NCI-H128 (cell line): ENCODE data around the gene CCDC40.

Experiments used
- DNase-seq: peaks from one replicate; lab custom pipeline; 2025; ENCODE audit not compliant: unreplicated experiment; lab: John Stamatoyannopoulos, UW

Gene CCDC40

DNA sequence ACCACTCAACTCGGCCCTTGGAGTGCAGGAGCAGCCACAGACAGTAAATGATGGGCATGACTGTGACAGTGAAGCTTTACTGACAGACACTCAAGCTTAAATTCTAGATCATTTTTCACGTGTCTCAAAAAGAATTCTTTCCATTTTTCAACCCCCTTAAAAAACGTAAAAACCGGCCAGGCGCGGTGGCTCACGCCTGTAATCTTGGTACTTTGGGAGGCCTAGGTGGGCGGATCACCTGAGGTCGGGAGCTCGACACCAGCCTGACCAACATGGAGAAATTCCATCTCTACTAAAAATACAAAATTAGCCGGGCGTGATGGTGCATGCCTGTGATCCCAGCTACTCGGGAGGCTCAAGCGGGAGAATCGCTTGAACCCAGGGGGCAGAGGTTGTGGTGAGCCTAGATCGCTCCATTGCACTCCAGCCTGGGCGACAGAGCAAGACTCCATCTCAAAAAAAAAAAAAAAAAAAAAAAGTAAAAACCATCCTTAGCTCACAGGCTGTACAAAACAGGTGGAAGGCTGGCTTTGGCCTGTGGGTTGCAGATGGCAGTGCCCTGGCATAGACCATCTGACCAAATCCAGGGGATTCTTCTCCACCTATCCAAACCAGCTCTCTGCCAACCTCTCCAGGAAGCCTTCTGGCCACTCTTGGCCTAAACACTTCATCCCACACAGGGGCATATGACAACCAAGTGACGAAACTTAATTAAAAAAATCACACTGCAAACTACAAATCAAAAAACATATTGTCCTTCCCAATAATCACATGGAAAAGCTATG lies 19.0 kb upstream of the CCDC40 start:
- no peak for DNase-seq

DNA sequence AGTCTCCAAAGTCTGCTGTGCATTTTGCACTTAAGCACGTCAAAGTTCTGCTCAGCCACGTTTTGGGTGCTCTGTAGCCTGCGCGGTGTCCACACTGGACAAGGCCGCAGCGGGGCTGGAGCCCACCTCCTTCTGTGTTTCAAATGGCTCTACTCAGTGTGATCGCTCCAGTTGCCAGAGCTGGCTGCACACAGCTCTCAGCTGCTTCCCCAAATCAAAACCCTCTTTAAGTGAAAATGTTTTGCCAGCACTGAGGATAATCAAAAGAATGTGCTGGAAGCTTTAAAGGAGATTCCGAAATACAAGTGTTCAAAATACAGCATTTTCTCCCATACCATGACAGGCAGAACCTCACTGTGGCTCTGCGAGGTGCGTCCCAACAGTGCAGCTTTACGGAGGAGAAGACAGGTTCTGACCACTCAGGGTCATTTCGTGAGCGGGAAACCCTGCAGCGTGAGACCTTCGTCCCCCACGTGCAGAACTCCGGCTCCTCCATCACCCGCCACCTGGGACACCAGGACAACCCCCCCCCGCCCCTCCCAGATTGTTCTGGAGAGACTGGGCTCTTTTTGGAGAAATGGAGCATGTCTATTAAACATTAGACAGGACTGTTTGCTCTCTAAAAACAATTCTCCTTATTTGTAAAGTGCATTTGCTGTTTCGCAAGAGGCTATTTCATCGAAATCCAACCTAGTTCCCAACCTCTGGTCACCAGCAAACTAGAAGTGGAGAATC lies 17.4 kb upstream of the CCDC40 start:
- DNase-seq, result no peak

DNA sequence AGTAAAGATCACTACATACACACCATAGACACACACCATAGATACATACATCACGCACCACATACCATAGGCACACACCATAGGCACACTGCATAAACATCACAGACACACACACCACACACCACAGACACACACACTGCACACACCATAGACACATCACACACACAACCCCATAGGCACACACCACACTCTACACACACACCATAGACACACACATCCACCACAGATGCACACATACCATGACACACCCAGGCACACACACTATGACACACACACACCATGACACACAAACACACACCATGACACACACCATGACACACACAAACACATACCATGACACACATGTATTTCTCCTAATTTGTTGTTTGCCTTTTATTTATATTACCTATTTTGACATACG lies 14.8 kb upstream of the CCDC40 start:
- no peak for DNase-seq

DNA sequence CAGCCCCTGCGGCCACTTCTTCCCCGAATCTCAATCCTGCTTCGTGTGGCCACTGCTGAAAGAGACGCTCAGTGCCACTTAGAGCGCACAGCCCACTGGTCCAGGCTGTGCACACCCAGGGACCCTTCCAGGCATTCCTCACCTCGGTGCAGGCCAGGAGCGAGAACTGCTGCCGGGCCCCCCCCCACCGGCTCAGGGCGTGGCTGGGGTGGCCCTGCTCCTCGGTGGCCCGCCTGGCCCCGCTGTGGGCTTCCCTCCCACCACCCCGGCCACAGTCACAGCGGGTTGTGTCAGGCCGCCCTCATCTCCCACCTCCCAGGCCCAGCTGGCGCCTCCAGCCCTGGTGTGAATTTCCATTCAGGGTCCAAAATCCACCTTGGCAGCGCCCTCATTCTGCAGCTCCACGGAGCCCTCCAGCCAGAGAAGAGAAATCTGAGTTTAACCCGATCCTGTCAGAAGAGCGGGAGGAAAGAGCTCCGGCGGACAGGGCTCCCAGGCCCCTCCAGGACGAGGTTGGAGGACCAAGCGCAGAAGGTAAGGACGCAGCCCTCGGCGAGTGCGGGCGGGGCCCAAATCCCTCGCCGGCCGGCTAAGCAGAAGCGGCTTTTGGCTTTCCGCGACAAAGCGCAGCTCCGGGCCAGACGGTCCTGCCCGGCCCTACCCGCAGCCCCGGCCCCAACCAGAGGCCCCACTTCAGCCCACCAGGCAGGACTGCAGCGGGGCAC lies 12.8 kb upstream of the CCDC40 start:
- no peak for DNase-seq

DNA sequence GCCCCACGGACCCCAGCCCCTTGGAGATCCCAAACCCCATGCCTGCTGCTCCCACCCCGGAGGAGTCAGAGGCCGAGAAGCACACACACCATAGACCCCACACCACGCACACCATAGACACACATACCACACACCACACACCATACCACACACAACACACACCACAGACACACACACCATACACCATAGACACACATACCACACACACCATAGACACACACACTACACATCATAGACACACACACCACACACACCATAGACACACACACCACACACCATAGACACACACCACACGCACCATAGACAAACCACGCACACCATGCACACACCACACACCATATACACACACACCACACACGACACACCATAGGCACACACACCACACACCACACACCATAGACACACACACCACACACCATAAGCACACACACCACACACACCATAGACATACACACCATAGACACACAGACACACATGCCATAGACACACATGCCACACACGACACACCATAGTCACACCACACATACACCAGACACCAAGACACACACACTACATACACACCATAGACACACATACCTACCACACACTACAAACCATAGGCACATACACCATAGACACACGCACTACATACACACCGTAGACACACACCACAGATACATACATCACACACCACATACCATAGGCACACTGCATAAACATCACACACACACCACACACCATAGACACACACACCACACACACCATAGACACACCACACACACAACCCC lies 12.1 kb upstream of the CCDC40 start:
- DNase-seq, result no peak

DNA sequence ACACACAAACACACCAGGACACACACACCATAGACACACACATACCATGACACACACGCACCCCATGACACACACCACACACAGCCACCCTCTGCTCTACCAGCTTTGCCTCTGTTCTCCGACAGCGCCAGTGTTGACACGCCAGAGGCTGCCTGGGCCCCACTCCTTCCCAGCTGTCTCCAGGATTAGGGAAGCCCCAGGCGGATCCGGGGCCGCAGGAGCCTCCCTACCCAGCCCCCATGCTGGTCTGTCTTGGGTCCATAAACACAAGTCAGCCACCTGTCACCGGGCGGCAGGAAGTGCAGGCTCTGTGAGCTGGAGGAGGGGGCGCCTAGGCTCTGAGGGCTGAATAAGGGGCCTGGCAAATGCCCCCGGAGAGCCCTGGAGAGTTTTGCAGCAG lies 11.3 kb upstream of the CCDC40 start:
- DNase-seq, result no peak

DNA sequence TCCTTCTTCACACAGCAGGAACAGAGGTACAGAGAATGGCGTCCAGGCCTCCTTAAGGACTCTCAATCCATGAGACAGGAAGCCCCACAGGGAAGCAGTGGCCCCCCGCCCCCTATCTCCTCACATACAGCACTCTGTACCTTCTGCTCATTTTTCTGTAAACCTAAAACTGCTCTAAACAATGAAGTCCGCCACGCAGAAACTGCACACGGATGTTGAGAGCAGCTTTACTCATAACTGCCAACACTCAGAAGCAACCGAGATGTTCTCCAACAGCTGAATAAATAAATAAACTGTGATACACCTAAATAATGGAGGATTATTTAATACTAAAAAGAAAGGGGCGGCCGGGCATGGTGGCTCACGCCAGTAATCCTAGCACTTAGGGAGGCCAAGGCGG lies 10.6 kb upstream of the CCDC40 start:
- DNase-seq, result no peak

DNA sequence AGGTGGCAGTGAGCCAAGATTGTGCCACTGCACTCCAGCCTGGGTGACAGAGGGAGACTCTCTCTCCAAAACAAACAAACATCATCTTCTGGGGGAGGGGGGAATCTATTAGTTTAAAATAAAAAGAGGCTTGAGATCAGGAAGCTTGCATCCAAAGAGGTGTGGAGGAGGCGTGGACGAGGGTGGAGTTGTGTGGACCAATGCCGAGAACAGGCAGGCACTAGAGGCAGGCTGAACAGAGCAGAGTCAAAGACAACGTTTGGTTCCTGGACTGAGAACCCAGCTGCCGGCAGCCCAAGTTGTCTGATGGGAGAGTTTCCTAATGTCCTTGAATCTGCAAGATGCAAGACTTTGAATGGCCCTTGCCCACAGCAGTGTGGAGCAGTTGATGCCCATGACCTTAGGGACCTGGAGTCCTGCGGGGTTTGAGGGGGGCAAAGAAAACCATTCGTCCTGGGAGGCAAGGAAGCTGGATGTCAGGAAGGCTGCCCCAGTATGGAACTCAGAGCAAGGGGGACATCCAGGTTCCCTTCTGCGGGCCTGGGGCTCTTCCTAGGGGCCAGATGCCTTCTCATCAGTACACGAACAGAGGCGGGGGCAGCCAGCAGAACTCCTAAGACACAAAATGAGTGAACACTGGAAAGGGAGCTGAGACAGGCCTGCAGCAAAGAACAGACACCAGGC lies 9.9 kb upstream of the CCDC40 start:
- DNase-seq, result no peak

DNA sequence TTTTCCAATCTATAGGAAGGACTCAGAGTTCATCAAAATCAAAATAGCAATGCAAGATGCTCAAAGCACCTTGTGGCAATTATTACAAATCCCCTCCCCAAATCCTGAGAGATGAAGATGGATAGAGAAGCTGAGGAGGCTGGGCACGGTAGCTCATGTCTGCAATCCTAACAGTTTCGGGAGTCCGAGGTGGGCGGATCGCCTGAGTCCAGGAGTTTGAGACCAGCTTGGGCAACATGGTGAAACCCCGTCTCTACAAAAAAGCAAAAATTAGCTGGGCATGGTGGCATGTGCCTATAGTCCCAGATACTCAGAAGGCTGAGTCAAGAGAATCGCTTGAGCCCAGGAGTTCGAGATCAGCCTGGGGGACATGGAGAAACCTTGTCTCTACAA lies 9.4 kb upstream of the CCDC40 start:
- no peak for DNase-seq

DNA sequence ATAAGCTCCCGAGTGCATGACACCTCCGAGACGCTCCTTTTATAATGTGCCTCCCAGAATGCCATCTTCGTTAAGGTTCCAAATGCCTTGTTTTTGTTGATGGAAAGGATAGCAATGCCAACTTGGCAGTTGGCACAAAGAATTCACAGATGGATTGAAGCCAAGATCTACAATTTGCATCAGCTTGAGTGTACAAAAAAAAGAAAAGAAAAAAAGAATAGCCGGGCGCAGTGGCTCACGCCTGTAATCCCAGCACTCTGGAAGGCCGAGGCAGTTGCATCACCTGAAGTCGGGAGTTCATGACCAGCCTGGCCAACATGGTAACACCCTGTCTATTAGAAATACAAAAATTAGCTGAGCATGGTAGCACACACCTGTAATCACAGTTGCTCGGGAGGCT lies 8.4 kb upstream of the CCDC40 start:
- DNase-seq, result no peak

DNA sequence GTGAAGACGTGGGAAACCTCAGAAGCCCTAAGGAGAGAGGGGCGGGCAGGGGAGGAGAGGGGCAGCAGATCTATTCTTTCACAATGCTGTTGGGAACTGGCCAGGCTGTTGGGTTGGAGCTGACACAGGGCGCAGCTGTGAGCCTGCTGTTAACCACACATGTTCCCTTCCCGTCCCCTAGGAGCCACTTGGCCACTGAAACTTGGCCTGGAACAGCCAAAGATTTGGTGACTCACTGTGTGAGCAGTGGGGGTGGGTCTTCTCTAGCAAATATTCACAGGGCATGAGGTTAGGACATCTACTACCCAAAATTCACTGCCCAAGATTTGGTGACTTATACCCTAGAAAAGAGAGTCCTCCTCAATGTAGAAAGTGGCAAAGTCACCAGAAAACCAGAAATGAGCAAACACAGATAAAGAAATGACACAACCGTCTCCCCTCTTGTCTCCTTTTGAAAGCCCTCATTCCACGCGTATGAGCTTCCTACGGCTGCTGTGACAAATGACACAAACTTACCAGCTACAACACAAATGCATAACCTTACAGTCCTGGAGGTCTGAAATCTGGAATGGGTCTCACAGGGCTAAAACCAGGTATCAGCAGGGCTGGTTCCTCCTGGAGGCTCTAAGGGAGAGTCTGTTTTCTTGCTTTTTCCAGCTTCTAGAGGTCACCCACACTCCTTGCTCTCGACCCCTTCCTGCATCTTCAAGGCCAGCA lies 7.0 kb upstream of the CCDC40 start:
- no peak for DNase-seq

DNA sequence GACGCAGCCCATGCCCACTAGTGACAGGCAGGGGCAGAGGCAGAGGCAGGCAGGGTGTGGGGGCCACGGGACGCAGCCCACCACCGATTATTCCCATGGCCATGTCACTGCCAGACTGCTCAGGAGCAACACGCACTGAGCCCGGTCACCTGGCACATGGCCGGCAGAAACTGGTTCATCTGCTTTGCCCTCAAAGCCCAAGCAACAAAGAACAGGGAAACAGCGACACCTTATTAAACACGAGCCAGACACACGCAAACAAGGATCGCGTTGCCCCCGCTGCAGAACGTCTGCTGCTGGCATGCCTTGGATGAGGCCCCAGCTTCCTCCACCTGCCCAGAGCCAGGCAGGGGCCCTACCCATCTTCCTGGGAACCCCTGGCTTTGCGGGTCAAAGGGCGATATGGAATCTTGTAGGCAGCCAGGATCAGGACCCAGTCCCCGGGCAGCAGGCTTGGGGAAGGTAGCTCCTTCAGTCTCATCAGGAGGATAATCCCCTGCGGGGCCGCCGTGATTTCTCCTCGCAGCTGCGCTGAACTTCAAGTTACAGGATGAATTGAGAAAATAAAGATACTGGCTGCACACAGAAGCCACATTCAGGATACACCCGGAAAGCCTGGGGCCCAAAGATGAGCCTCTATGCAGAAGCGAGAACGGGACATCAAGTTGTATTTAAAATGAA lies 5.6 kb upstream of the CCDC40 start:
- DNase-seq, result no peak

DNA sequence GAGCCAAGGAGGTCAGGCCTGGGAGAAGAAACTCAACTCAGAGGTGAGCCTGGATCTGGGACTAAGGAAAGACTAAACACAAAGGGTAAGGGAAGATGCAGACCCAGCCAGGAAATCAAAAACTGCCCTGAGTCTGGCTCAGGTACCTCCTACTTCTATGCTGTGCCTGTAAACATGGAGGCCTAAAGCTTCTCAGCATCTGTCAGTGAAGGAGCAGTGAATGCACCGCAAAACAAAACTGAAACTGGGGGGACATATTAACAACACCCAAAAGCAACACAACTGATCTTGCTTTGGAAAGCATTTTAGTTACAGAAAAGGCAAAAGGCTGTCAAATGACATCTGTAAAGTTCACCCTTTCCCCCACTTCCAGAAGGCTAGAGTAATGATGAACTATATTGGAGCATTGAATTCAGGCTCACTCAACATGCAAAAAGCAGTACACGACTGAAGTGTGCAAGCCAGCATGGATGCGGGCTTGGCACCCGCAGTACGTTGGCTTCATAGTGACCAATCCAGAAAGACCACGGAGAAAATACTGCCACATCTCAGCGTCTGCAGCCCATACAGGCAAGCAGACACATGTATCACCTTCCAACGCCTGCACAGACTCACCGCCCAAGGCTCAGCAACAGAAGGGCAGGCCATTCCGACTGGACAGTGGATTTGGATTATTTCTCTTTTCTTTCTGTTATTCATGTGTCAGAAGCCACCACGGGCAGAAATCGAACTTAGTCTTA lies 4.6 kb upstream of the CCDC40 start:
- no peak for DNase-seq

DNA sequence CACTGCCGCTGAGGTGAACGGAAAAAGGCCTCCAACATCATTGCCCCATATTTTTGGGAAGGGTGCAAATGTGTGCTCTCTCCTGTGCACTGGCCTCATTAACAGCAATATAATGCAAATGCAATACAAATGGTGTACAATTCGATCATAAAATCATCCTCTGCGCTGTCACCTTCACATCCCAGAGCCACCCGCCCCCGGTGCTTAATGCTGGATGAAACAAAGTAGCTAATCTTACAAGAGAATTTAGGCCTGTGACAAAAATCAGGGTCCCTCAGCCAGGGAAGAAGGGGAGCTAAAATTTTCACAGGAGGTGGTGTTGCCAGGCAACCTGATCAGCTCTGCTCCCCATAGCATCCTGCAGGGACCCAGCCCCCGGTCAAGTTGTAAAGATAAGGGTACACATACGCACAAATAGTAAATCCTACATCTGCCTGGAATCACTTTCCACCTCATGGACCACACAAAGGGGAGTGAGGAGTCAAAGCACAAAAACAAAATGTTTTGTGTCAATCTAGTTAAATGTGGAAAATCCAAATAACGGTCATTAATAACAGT lies 3.7 kb upstream of the CCDC40 start:
- DNase-seq, result no peak

DNA sequence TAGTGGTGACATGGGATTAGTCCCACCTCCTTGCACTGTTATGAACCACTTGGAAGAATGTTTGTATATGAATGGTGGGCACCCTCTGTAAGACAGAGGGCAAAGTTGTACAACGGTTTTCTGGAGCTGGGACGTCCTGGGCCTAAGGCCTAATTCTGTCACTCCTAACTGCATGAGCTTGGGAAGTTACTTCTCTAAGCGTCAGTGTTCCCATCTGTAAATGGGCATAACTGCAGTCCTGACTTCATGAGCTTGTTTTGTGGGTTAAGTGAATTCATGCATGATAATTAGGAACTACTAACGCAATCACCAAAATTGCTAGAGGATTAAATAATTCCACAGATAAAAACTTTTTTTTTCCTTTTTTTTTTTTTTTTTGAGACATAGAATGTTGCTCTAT lies 2.6 kb upstream of the CCDC40 start:
- no peak for DNase-seq

DNA sequence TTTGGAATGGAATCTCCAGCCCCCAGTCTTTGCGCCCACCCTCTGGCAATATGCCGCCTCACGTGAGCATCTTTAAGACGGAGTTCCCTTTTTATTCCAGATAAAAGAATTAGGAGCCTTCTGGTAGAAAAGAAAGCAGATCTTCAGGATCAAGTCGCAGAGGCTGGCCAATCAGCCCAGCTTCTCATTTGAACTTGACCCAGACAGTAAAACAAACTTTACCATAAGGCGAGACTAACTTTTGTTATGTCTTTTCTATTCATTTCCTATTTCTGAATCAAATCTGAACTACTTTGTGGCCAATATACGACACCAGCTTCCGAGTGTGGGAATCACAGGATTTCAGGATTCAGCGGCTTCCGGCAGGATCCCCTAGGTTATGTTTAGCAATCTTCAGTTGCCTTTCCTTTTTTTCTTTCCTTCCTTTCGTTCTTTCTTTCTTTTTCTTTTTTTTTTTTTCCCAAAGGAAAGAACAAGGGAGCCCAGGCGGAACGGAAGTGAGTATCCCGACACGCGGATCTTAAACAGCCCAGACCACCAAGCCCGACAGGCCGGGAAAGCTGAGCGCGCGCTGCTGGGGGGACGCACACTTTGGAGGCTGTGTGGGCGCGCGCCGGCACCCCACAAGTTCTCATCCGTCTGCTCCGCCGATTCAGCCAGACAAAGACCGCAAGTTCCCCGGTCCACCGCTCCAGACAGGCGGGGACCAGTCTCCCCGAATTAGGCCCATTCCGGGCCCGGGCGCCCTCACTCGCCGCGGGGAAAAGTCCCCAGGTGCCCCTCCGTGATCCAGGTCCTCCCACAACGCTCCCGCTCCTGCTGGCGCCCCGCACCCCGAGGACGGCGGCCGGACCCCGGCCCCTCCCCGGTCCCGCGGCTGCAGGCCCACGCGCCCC lies 1.4 kb upstream of the CCDC40 start:
- no peak for DNase-seq

DNA sequence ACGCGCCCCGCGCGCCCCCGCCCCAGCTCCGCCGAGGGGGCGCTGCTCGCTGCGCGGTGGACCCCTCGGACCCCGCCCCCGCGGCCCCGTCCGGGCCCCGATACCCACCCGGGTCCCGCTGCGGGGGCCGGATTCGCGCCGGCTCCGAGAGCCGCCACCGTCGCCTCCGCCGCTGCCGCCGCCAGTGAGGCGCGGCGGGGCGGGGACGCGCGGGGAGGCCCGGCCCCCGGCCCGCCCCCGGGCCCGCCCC lies 830 bp upstream of the CCDC40 start, which contains the start of gene TBC1D16:
Gene TBC1D16 (minus strand): TSS at position 186 of the 250 bp plus-strand sequence. CDS start 22,325 bp downstream, outside the sequence.
- no peak for DNase-seq
